Activated CD4-positive, alpha-beta T cell treated with anti-CD3 and anti-CD28 coated beads, Interleukin-2, amount 50 U/mL, for 16 hours (primary cell): ENCODE data around the gene CDK2.
"Not testable (repeated sequence)": the region's sequence is repeated elsewhere in the genome, so short reads cannot be mapped to it uniquely, and the experiment has no call there.

Experiments used
- DNase-seq: peaks from one replicate; pipeline ENCODE4 v3.0.0-alpha.2; 2020

Gene CDK2

DNA sequence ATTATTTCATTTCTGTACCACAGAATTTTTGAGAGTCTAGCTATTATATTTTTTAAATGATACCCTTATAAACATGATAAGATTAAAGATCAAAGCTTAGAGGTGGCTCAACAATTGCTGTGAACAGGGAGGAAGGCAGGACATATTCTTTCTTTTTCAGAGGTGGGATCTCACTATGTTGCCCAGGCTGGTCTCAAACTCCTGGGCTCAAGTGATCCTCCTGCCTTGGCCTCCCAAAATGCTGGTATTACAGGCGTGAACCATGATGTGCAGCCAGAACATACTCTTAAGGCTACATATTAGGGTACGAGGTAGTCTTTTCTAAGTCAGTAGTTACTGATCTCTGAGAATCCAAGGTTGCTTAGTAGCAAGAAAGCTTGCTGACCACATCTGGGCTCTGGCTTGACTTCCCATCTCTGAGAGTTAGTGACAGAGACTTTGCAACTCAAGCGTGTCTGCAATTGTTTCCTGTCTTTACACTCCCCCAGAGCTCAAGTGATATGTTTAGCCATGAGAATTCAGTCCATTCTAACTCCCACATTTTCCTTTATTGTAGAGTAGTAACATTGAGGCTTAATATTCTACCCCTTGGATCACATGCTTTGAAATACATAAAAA is 15.8 kb downstream of the CDK2 start:
- no peak for DNase-seq

DNA sequence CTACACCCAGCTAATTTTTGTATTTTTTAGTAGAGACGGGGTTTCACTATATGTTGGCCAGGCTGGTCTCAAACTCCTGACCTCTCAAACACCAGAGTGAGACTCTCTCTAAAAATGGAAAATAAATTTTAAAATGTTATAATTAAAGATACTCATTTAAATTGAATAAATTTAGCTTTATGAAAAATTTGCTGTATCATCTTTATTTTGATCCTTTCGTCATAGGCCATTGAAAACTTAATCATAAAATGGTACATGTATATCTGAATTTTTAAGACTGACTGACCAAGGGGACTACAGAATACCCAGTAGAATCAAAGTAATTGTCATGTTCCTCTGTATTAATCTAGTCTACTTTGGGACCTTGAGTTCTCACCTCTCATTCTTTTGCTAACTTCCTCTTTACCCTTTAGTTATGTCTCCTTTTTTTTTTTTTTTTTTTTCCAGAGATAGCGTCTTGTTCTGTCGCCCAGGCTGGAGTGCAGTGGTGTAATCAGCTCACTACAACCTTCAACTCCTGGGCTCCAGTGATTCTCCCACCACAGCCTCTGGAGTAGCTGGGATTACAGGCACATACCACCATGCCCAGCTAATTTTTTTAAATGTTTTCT is 16.7 kb downstream of the CDK2 start:
- no peak for DNase-seq

DNA sequence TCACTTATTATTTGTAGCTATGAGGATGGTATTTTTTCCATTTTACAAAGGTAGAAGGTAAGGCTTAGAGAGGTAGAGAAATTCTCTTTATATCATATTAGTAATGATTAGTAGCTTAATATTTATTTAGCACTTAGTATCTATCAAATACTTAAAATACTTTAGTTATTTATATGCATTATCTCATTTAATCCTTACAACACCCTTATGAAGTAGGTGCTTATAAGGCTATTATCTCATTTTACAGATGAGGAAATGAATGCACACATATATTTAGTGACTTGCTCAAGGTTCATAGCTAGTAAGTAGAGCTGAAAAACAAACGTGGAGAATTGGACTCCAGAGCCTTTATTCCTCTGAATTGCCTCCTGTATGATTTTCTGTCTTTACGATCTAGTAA is 18.2 kb downstream of the CDK2 start:
- DNase-seq: no peak

DNA sequence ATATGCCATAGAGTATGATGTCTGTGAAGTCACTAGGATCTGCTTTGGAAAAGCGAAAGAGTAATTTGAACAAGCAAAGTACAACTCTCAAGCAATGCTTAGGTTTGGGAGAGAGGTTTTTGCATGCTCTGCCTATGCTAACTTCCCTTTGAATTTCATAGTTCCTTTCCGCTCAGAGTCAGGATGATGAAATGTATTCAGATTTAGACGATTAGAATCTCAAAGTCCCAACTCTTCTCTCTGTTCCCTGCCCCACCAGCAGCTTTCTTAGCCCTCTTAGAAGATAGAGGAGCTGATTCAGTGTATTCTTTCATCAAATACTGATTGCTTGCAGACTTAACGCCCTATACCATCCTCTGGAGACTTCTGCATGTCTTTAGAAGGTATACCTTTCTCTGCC is 18.7 kb downstream of the CDK2 start:
- no peak for DNase-seq

DNA sequence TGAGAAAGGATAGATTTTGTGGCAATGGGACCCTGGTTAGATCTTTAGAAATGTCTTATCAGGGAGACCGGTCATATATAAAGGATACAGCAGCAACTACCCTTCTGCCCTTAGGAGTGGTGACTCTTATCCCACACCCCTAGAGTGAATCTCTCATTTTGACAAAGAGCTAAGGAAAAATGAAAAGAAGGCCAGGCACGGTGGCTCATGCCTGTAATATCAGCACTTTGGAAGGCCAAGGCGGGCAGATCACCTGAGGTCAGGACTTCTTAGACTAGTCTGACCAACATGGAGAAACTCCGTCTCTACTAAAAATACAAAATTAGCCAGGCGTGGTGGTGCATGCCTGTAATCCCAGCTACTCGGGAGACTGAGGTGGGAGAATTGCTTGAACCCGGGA is 19.3 kb downstream of the CDK2 start:
- DNase-seq: not testable (repeated sequence)

DNA sequence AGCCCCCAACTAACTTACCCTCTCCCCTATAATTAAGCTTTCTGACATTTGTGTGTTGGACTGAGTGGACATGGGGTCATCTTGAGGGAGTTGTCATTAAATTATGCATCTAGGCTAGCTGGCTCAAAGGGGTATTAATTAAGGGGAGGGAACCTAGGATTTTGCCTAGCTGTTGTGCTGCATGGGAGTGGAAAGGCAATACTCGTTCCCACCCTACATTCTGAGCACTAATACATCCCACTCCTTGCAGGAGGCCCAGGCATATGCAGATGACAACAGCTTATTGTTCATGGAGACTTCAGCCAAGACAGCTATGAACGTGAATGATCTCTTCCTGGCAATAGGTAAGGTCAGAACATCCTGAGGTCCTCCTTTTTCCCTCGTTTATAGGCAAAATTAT is 24.5 kb downstream of the CDK2 start:
- DNase-seq: no peak

DNA sequence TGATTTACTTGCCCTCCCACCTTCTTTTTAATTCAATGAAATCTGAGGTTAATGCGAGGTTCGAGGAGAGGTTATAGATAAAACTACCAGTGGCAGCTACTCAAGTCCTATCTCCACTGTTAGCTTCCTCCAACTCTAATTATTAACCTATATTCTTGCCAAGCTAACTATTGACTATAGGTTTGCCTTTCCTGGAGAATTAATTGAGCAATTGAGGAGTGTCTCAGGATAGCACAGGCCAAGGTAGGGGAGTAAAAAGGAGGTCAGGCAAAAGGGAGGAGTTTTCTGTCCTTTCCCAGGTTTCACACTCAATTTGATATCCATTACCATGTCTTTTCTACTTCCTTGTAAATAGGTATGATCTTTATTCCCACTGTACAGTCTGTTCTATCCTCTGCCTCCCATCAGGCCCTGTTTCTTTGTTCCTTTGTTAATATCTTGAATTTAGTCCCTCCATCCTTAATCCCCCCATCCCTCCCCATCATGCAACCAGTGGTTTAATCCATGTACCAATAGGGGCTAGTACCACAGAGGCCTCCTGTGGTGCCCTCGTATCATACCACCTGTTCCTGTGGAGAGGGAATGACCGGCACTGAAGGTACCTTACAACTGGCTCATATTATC is 26.7 kb downstream of the CDK2 start:
- no peak for DNase-seq

DNA sequence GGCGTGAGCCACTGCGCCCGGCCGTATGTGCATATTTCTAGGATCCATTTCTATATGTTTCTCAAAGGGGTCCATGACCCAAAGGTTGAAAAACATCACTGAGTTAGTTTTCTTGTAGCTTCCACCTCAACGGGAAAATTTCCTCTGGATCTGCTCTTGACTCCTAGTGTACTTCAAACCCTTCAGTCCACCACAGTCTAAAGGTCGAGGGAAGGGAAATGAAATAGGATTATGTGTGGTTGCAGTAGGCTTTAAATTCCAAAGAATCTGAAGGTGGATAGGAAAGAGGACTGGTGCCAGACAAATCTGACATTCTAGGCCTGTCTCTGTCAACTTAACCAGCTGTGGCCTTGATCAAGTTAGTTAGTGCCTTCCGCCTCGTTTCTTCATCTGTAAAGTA is 28.7 kb downstream of the CDK2 start:
- no peak for DNase-seq

DNA sequence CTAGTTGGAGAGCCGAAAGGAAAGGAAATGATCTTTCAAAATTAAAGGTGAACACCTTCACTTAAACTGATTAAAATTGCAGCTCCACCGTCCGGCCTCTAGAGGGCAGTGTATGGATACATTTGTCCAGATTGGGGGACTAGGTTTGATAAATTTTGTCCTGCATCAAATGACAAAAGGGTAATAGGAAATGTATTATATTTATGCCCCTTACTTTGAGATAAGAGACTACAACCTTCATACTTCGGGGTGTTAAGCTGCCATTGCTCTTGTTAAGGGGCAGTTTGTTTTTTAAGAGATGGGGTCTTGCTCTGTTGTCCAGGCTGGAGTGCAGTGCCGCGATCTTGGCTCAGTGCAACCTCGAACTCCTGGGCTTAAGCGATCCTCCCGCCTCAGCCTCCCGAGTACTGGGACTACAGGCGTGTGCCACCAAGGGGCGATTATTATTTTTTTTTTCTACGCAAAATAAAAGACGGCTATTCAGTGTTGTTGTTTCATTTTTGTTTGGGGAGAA is 29.6 kb downstream of the CDK2 start:
- DNase-seq: peak; percentile 79

DNA sequence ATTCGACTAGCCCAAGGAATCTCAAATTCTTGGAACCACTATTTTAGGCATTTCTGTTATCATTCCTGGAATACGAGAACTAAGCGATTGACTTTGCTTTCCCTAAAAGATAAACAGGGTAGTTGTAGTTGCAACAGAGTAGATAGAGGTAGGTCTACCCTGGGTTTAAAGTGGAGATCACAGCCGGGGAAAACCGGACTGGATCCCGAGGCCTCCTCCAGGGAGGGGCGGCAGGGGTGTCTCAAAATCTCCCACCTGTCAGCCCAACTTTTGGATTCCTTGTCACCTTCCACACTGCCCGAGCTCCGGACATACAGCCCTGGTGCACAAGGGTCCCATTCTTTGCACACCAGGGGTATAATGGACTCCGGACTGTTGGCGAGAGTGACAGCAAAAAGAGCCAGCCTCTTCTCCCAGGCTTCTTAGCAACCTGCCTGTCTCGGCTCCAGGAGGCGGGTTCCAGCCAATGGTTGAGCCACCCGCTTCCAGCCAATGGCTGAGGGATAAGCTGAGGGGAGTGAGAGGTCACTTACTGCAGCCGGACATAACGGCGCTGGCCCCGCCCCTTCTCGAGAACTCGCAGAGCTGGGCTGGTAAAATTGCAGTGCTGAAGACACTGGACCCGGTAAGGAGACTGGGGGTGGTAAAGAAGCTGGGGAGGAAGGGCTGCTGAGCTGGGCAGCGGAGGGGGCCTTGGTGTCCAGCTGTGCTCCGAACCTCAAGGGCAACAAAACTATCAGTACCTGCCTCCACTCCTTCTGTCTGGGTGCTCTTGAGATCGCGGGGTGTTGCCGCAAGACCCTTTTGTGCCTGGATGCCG is 30.3 kb downstream of the CDK2 start, which contains the start of gene SUOX:
Gene SUOX (plus strand): TSS at position 562 of the 820 bp plus-strand sequence. CDS start 4,946 bp downstream, outside the sequence.
- DNase-seq: peak; percentile 56

DNA sequence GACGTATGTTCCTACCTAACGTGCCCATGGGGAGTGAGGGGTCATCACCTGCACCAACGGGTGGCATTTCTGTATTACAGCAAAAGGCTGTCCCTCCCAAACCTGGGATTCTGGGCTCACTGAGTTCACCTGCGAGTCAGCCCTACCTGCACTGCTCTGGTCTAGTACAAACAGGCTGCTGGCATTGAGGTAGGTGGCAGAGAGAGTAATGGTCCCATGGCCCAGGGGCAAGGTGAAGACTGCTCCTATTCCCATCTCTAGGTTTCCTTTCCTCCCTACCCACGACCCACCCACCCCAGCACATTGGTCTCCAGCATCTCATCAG is 30.9 kb downstream of the CDK2 start:
- no peak for DNase-seq

DNA sequence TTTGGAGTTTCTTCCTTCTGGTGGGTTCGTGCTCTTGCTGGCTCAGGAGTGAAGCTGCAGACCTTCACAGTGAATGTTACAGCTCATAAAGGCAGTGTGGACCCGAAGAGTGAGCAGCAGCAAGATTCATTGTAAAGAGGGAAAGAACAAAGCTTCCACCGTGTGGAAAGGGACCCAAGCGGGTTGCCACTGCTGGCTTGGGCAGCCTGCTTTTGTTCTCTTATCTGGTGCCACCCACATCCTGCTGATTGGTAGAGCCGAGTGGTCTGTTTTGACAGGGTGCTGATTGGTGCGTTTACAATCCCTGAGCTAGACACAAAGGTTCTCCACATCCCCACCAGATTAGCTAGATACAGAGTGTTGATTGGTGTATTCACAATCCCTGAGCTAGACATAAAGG is 32.9 kb downstream of the CDK2 start:
- not testable (repeated sequence) for DNase-seq

DNA sequence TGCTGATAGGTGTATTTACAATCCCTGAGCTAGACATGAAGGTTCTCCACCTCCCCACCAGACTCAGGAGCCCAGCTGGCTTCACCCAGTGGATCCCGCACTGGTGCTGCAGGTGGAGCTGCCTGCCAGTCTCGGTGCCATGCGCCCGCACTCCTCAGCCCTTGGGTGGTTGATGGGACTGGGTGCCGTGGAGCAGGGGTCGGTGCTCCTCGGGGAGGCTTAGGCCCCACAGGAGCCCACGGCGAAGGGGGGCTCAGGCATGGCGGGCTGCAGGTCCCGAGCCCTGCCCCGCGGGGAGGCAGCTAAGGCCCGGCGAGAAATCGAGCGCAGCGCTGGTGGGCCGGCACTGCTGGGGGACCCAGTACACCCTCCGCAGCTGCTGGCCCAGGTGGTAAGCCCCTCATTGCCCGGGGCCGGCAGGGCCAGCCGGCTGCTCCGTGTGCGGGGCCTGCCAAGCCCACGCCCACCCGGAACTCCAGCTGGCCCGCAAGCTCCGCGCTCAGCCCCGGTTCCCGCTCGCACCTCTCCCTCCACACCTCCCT is 33.4 kb downstream of the CDK2 start:
- DNase-seq: not testable (repeated sequence)

DNA sequence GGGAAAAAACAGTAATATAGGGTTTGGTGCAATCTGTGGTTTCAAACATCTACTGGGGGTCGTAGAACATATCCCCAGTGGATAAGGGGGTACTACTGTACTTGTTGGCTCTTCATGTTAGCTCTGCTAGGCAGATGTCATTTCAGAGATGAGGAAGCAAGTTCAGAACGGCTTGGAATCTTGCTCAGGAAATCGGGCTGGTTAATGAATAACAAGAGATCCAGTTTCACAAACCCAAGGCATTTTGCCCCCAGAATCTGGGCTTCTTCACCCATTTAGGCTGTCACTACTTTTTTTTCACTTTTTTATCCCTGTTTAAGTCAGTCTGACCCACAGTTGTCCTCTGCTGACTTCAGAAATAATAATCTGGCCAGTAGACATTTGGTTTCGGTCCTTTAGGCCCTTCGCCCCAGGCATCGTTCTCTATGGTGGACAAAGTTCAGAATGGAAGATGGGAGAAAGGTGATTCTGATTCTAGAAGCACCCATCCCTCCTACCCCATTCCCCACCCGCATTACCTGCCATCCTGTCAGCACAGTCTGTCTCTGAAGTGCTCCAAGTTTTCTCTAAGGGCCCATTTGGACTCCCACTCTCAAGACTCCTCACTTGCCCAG is 35.0 kb downstream of the CDK2 start:
- no peak for DNase-seq

DNA sequence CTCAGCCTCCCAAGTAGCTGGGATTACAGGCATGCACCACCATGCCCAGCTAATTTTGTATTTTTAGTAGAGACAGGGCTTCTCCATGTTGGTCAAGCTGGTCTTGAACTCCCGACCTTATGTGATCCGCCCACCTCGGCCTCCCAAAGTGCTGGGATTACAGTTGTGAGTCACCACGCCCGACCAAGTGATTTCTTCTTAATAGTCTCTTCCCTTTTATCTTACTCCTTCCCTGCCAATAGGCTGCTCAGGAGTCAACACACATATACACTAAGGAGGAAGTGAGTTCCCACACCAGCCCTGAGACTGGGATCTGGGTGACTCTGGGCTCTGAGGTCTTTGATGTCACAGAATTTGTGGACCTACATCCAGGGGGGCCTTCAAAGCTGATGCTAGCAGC is 36.7 kb downstream of the CDK2 start:
- not testable (repeated sequence) for DNase-seq

DNA sequence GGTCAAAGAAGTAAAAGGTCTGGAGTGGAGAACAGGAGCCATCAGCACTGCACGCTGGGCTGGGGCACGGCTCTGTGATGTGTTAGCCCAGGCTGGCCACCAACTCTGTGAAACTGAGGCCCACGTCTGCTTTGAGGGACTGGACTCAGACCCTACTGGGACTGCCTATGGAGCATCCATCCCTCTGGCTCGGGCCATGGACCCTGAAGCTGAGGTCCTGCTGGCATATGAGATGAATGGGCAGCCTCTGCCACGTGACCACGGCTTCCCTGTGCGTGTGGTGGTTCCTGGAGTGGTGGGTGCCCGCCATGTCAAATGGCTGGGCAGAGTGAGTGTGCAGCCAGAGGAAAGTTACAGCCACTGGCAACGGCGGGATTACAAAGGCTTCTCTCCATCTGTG is 37.6 kb downstream of the CDK2 start:
- no peak for DNase-seq

DNA sequence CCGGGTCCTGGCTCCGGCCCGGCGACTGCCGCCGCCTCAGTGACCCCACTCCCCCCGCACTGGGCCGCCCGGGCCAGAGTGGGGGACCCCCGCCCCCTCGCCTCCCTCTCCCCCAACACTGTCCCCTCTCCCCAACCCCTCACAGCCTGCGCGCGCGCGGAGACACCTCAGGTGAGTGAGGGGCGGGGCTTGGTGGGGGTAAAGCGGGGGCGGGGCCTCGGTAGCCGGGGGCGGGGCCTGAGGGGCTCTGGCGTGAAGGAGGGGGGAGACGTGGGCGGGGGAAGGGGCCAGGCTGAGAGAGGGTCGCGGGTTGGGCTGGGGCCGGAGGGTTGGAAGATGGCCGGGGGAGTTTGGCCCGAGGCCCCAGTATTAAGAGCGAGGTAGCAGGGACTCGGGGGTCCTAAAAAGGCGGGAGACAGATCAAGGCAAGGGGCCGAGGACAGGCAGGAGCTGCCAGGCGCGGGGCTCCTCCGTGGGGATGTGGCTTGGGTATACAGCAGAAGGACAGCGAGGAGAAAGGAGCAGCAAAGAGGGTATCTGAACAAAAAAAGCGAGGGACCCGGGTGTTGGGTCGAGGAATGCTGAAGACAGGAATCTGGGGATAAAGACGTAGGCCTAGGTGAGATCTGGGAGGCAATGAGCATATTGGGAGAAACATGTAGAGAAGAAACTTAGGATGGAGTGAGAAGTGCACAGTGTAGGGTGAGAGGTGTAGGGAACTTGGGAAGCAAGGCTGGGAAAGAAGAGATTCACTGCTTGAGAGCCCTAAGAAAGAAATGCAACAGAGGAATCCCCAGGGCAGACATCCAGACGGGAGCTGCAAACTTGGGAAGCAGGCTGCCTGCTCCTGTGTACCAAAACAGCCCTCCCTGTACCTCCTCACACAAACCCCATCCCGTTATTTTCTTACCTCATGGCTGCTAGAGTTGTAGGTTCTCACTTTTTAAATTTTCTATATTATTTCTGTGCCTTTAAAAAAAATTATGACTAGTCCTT is 41.2 kb downstream of the CDK2 start:
- peak; percentile 48 for DNase-seq

DNA sequence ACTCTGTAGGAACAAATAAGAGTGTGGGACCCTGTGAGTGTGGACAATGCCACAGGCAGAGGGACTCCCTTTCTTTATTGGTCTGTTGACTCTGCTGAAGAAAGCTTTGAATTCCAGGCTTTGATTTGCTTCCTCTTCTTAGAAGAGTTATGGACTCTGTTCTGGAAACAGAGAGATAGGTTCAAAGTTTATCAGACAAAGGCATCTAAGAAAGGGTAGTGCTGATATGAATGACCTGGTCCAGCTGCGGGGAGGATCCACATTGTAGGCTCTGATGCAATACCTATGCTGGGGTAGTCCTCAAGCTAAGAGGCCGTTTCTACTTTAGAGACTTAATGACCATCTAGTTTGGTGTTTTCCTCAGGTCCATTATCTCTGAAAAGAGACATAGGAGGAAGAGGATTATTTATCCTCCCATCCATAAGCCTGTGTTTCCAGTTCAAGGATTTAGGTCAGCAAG is 43.5 kb downstream of the CDK2 start:
- no peak for DNase-seq

DNA sequence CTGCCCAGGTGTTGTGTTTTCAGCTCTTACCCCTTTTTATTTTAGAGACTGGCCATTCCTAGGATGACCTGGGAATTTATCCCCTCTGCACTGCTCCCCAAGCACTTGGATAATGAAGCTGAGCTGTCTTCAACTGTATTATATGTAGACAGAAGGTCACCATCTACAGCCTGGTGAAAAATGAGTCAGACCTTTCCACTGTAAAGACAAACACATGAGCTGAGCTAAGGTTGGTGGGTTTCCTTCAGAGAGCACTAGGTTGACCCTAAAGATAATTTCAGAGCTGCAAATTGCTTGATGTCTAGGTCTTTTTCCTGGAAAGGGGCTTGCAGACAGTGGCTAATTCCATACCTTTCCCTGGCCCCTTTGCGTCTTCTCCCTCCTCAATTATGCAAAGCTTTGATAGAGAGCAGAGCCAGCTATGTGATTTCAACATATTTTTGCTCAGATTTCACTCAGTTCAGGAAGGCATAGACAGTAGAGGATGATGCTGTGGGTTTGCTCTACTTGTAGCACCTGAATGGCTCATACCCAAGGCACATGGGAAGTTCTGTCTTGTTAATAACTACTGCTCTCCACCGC is 45.0 kb downstream of the CDK2 start:
- DNase-seq: no peak

DNA sequence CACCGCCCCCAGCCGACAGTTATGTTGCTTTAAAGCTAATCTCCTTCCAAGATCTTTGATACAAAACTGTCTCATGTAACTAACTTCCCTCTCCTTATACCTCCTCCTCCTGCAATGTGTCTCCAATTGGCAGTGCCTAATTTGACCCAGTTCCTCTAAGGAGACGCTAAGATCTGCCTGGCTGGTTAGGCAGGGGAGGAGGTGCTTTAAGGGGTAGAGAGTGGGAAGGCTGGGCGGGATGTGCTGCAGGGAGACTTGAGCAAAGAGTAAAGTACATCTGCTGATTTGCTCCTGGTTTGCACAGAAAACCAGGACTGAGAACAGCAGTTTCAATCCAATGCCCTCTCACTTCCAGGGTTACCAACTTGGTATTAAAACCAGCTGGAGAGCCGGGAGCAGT is 46.9 kb downstream of the CDK2 start:
- DNase-seq: no peak

DNA sequence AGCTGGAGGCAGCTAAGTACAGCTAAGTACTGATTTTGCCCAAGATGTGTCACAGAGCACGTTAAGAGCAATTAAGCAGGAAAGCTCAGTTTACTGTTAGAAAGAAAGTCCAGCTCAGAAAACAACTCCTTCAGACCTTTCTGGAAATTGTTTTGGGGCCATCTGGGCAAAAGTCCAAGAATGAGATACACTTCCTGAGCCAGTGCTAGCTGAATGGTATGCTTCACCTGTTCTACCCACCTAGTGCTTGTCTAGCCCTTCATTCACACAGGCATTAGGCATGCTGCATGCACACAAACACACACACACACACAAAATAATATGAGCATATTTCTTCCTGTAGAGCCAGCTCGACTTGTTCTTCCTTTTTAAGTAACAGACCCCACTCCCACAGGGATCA is 47.6 kb downstream of the CDK2 start:
- DNase-seq: no peak
